Suprapubic skin (tissue), 4 donors: Measurements from ENCODE around the gene SIVA1.

Experiments
- EP300 ChIP-seq: sonication (generic); formaldehyde crosslinking; IDR thresholded peaks from one replicate; pipeline ENCODE4 v1.6.1; 2017; ENCODE audit warnings: antibody characterized with exemption
- POLR2A ChIP-seq, 2 donors: fragments of 450-650 bp; IDR thresholded peaks; one replicate each; pipeline ENCODE4 v1.6.1; 2017; ENCODE audit warnings: antibody characterized with exemption in 2 of 2, mild to moderate bottlenecking in 2 of 2, moderate library complexity in 2 of 2
- POLR2AphosphoS5 ChIP-seq, 3 donors: sonication (generic); formaldehyde crosslinking; IDR thresholded peaks; one replicate each; pipeline ENCODE4 v1.6.1; 2017; ENCODE audit warnings: antibody characterized with exemption in 3 of 3
- TF ChIP-seq, protein P1 (sequence below), 2 donors: fragments of 200-600 bp in 1 of 2; fragments of 450-650 bp in 1 of 2; sonication (generic) in 1 of 2; IDR thresholded peaks; one replicate each; pipeline ENCODE4 v1.5.1; 2016 to 2019; ENCODE audit warnings: antibody characterized with exemption in 2 of 2, mild to moderate bottlenecking in 1 of 2, moderate library complexity in 1 of 2

DNA sequence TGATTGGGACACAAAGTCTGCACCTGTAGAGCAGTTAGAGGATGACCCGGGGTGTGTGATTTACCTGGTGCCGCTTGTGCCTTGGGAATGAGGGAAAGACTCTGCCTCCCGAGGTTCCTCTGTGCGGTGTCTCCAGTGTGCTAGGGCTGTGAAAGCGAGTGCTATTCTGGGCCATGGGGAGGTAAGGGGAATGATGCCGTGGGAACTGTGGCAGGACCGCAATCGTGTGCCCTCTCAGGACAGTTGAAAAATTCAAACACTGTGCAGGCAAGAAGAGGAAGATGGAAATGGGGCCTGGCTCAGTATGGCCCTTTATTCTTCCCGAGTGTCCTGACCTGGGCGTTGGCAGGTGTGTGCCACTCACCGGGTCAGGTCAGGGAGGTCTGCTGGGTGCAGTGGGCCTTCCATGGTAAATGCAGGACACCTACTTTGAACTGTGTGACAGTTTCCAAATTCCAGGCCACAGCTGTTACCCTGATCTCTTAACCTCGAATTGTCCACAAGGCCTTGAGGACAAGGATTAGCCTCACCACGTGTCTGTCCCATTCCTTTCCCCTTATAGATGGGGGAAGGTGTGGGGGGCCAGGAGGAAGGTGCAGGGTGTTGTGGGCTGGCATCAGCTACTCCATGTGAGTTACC lies 1.4 kb downstream of the SIVA1 start:
- TF ChIP-seq POLR2AphosphoS5 (IDR thresholded peaks at IDR 0.05) (no peak), POLR2A (IDR thresholded peaks at IDR 0.05) (no peak), EP300 (no peak)
- TF ChIP-seq, protein P1, sequence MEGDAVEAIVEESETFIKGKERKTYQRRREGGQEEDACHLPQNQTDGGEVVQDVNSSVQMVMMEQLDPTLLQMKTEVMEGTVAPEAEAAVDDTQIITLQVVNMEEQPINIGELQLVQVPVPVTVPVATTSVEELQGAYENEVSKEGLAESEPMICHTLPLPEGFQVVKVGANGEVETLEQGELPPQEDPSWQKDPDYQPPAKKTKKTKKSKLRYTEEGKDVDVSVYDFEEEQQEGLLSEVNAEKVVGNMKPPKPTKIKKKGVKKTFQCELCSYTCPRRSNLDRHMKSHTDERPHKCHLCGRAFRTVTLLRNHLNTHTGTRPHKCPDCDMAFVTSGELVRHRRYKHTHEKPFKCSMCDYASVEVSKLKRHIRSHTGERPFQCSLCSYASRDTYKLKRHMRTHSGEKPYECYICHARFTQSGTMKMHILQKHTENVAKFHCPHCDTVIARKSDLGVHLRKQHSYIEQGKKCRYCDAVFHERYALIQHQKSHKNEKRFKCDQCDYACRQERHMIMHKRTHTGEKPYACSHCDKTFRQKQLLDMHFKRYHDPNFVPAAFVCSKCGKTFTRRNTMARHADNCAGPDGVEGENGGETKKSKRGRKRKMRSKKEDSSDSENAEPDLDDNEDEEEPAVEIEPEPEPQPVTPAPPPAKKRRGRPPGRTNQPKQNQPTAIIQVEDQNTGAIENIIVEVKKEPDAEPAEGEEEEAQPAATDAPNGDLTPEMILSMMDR (IDR thresholded peaks at IDR 0.05) = no peak
